GM18858 (cell line): ENCODE results near the gene LAMC2.
"Not testable (repeated sequence)": the region's sequence is repeated elsewhere in the genome, so short reads cannot be mapped to it uniquely, and the experiment has no call there.

Experiments
- ATAC-seq: cut with Tn5 transposase; IDR thresholded peaks from one replicate; pipeline ENCODE4 v1.9.1; 2021; ENCODE audit not compliant: unreplicated experiment

LAMC2 gene

GRCh38 chr1:183235503-183235902, 49.4 kb downstream of the LAMC2 start:
- no peak for ATAC-seq

- no peak for ATAC-seq
These were observed 50.2 kb downstream of the LAMC2 start for GRCh38 chr1:183236158-183236725.

- ATAC-seq = no peak
These were observed 51.0 kb downstream of the LAMC2 start for GRCh38 chr1:183237046-183237445.

- ATAC-seq = no peak
These were observed 52.0 kb downstream of the LAMC2 start for GRCh38 chr1:183238071-183238470.

GRCh38 chr1:183239220-183239742, 53.2 kb downstream of the LAMC2 start:
- no peak for ATAC-seq

- no peak for ATAC-seq
These were observed 53.9 kb downstream of the LAMC2 start for GRCh38 chr1:183239793-183240525.

- ATAC-seq = no peak
These were observed 54.4 kb downstream of the LAMC2 start for GRCh38 chr1:183240526-183240825.

GRCh38 chr1:183240853-183241252, 54.8 kb downstream of the LAMC2 start:
- ATAC-seq = not testable (repeated sequence)

- no peak for ATAC-seq
These were observed 55.4 kb downstream of the LAMC2 start for GRCh38 chr1:183241471-183241870.

GRCh38 chr1:183242556-183242955, 56.5 kb downstream of the LAMC2 start:
- no peak for ATAC-seq

GRCh38 chr1:183243161-183244050, 57.3 kb downstream of the LAMC2 start:
- ATAC-seq = no peak

- no peak for ATAC-seq
These were observed 58.4 kb downstream of the LAMC2 start for GRCh38 chr1:183244466-183244865.

GRCh38 chr1:183245357-183245756, 59.3 kb downstream of the LAMC2 start:
- no peak for ATAC-seq

- ATAC-seq = no peak
These were observed 60.4 kb downstream of the LAMC2 start for GRCh38 chr1:183246436-183246835.

GRCh38 chr1:183247066-183247465, 61.0 kb downstream of the LAMC2 start:
- ATAC-seq = no peak

- no peak for ATAC-seq
These were observed 61.4 kb downstream of the LAMC2 start for GRCh38 chr1:183247484-183247883.

- no peak for ATAC-seq
These were observed 61.9 kb downstream of the LAMC2 start for GRCh38 chr1:183247931-183248330.

- ATAC-seq = no peak
These were observed 63.1 kb downstream of the LAMC2 start for GRCh38 chr1:183248989-183249691.

GRCh38 chr1:183249941-183250452, 63.9 kb downstream of the LAMC2 start:
- no peak for ATAC-seq

GRCh38 chr1:183251101-183251958, 65.3 kb downstream of the LAMC2 start:
- no peak for ATAC-seq
